HCT116 (cell line): ENCODE results near the gene KRT15. TPM values are rescaled to one million over a fixed set of nuclear protein-coding genes. Genes with fewer than 3 reads are reported as not detected.

Source experiments
- ATAC-seq: fragments of 200-7000 bp; cut with Tn5 transposase; 2 replicates; pipeline ENCODE4 v1.9.1; 2020; ENCODE audit warnings: mild to moderate bottlenecking, moderate library complexity
- BruUV-seq: library from RNA; stranded (reverse); fragments of 400-500 nt; replicated peaks from 2 replicates; lab custom pipeline; 2021; lab: Mats Ljungman, UMichigan
- CTCF ChIA-PET: fragments of 300-600 bp; sonication (Branson Sonifier 250); formaldehyde crosslinking; loops from one replicate; lab custom pipeline; 2021; ENCODE audit warnings: antibody characterized with exemption; lab: Charles Lee
- POLR2A ChIA-PET: fragments of 300-600, 350-600 bp; sonication (Branson Sonifier 250); formaldehyde crosslinking; loops from one replicate; lab custom pipeline; 2021; ENCODE audit warnings: antibody characterized with exemption; lab: Charles Lee
- RAD21 ChIA-PET, 2 experiments: fragments of 300-600 bp; sonication (Branson Sonifier 250); formaldehyde crosslinking; loops; one replicate each; lab custom pipeline; 2023; ENCODE audit warnings: low total read pairs in 2 of 2; ENCODE audit not compliant: uncharacterized antibody in 2 of 2, unreplicated experiment in 2 of 2, low non-redundant PET in 1 of 2; lab: Charles Lee
- DNase-seq: peaks from one replicate; pipeline ENCODE4 v3.0.0-alpha.2; 2010; ENCODE audit warnings: low read depth, low spot score
- H2AFZ ChIP-seq: fragments of 200-600 bp; shearing (Covaris generic), sonication (generic); 2 replicates; pipeline ENCODE4 v1.6.1; 2017; ENCODE audit warnings: low read depth, mixed run types, mixed read lengths, antibody characterized with exemption, low read length; ENCODE audit not compliant: poor library complexity, severe bottlenecking
- H3K27ac ChIP-seq: 2 replicates; pipeline ENCODE4 v1.5.1; 2012; ENCODE audit warnings: low read depth, low read length
- H3K27me3 ChIP-seq: fragments of 200-600 bp; sonication (generic); 2 replicates; pipeline ENCODE4 v1.6.1; 2016; ENCODE audit warnings: mixed run types, low read length, mixed read lengths; ENCODE audit not compliant: insufficient read depth
- H3K36me3 ChIP-seq, 2 experiments: fragments of 200-500 bp in 1 of 2; fragments of 200-600 bp in 1 of 2; sonication (Bioruptor generic) in 1 of 2; sonication (generic) in 1 of 2; 2 replicates each; pipeline versions ENCODE4 v1.5.1 to v1.6.1; 2014 to 2016; ENCODE audit warnings: low read length in 2 of 2, inconsistent platforms in 1 of 2, mixed read lengths in 1 of 2, mixed run types in 1 of 2; ENCODE audit not compliant: insufficient read depth in 2 of 2, control insufficient read depth in 1 of 2
- H3K4me1 ChIP-seq, 2 experiments: fragments of 200-600 bp in 1 of 2; sonication (generic) in 1 of 2; 2 replicates each; pipeline versions ENCODE4 v1.5.1 to v1.6.1; 2012 to 2017; ENCODE audit warnings: low read length in 2 of 2, inconsistent platforms in 1 of 2, mild to moderate bottlenecking in 1 of 2, mixed read lengths in 1 of 2, mixed run types in 1 of 2, moderate library complexity in 1 of 2; ENCODE audit not compliant: insufficient read depth in 2 of 2, control insufficient read depth in 1 of 2
- H3K4me2 ChIP-seq: fragments of 200-600 bp; sonication (generic); 2 replicates; pipeline ENCODE4 v1.6.1; 2017; ENCODE audit warnings: mixed run types, low read length, mixed read lengths
- H3K4me3 ChIP-seq, 2 experiments: fragments of 200-600 bp in 1 of 2; sonication (generic) in 1 of 2; replicated peaks in 1 of 2; 2 replicates each; pipeline ENCODE4 v1.5.1; 2011 to 2016; ENCODE audit warnings: low read length in 2 of 2, control low read depth in 1 of 2, low read depth in 1 of 2, mild to moderate bottlenecking in 1 of 2, mixed read lengths in 1 of 2, mixed run types in 1 of 2
- H3K79me2 ChIP-seq: fragments of 200-600 bp; sonication (generic); 2 replicates; pipeline ENCODE4 v1.6.1; 2017; ENCODE audit warnings: mild to moderate bottlenecking, mixed run types, low read length, moderate library complexity, mixed read lengths; ENCODE audit not compliant: insufficient read depth
- H3K9ac ChIP-seq: fragments of 200-600 bp; sonication (generic); 2 replicates; pipeline ENCODE4 v1.6.1; 2016; ENCODE audit warnings: low read length, mixed read lengths
- H3K9me2 ChIP-seq: fragments of 200-600 bp; sonication (generic), shearing (Covaris generic); 2 replicates; pipeline ENCODE4 v1.6.1; 2017; ENCODE audit warnings: mixed run types, mild to moderate bottlenecking, moderate library complexity; ENCODE audit not compliant: insufficient read depth
- H3K9me3 ChIP-seq, 2 experiments: fragments of 200-500 bp in 1 of 2; fragments of 200-600 bp in 1 of 2; sonication (Bioruptor generic) in 1 of 2; sonication (generic) in 1 of 2; 2 replicates each; pipeline ENCODE4 v1.6.1; 2014 to 2017; ENCODE audit warnings: low read length in 2 of 2, mixed read lengths in 2 of 2, inconsistent platforms in 1 of 2, low read depth in 1 of 2, mild to moderate bottlenecking in 1 of 2, mixed run types in 1 of 2, moderate library complexity in 1 of 2; ENCODE audit not compliant: control insufficient read depth in 1 of 2, insufficient read depth in 1 of 2
- H4K20me1 ChIP-seq: fragments of 200-600 bp; sonication (generic), shearing (Covaris generic); 2 replicates; pipeline ENCODE4 v1.6.1; 2017; ENCODE audit warnings: mixed run types, mild to moderate bottlenecking, moderate library complexity; ENCODE audit not compliant: insufficient read depth
- CBX3 ChIP-seq: IDR thresholded peaks from 2 replicates; pipeline ENCODE4 v1.6.1; 2012; ENCODE audit warnings: low read depth
- CEBPB ChIP-seq: IDR thresholded peaks from 2 replicates; pipeline ENCODE4 v1.6.1; 2012; ENCODE audit warnings: low read depth
- EGR1 ChIP-seq: IDR thresholded peaks from 2 replicates; pipeline ENCODE4 v1.6.1; 2012; ENCODE audit warnings: low read depth
- EZH2 ChIP-seq: fragments of 200-600 bp; sonication (generic); IDR thresholded peaks from 2 replicates; pipeline ENCODE4 v1.6.1; 2017; ENCODE audit warnings: antibody characterized with exemption, mixed run types
- FOSL1 ChIP-seq: IDR thresholded peaks from 2 replicates; pipeline ENCODE4 v1.6.1; 2012; ENCODE audit warnings: low read depth
- JUND ChIP-seq: IDR thresholded peaks from 2 replicates; pipeline ENCODE4 v1.6.1; 2012
- POLR2A ChIP-seq: IDR thresholded peaks from 2 replicates; pipeline ENCODE4 v1.7.0; 2011; ENCODE audit warnings: borderline replicate concordance; ENCODE audit not compliant: insufficient read depth, insufficient read length; ENCODE audit errors: extremely low read depth
- RAD21 ChIP-seq: IDR thresholded peaks from 2 replicates; pipeline ENCODE4 v1.6.1; 2012; ENCODE audit warnings: low read depth, mild to moderate bottlenecking
- SP1 ChIP-seq: IDR thresholded peaks from 2 replicates; pipeline ENCODE4 v1.6.1; 2012; ENCODE audit warnings: low read depth
- TCF7L2 ChIP-seq: IDR thresholded peaks from 2 replicates; pipeline ENCODE4 v1.7.0; 2011; ENCODE audit warnings: borderline replicate concordance, inconsistent platforms; ENCODE audit not compliant: insufficient read depth, insufficient read length; ENCODE audit errors: extremely low read depth
- YY1 ChIP-seq: IDR thresholded peaks from 2 replicates; pipeline ENCODE4 v1.6.1; 2011; ENCODE audit warnings: low read length, low read depth, moderate library complexity, mild to moderate bottlenecking; ENCODE audit not compliant: insufficient replicate concordance; ENCODE audit errors: extremely low read depth
- ZFX ChIP-seq: fragments of 450-650 bp; IDR thresholded peaks from 2 replicates; pipeline ENCODE4 v1.6.1; 2017
- ZNF274 ChIP-seq: fragments of 200-500 bp; sonication (Bioruptor generic); IDR thresholded peaks from 2 replicates; pipeline ENCODE4 v1.6.1; 2014; ENCODE audit warnings: mild to moderate bottlenecking, low read depth, low read length, inconsistent platforms
- intact Hi-C: fragments of 100-400 bp; cut with micrococcal nuclease; formaldehyde crosslinking; loops from 2 replicates; pipeline ENCODE4 v1.10.0; 2022
- total RNA-seq: library from RNA; stranded (reverse); gene quantifications from one replicate; pipeline ENCODE4 v1.2.1, GENCODE V29; 2021; ENCODE audit not compliant: unreplicated experiment
- TF ChIP-seq, protein P1 (sequence below): IDR thresholded peaks from 2 replicates; pipeline ENCODE4 v1.6.1; 2012
- TF ChIP-seq, protein P2 (sequence below): IDR thresholded peaks from 2 replicates; pipeline ENCODE4 v1.6.1; 2011; ENCODE audit warnings: mild to moderate bottlenecking, low read length, moderate library complexity; ENCODE audit not compliant: insufficient replicate concordance; ENCODE audit errors: extremely low read depth
- TF ChIP-seq, protein P3 (sequence below): IDR thresholded peaks from 2 replicates; pipeline ENCODE4 v1.6.1; 2012
- TF ChIP-seq, protein P4 (sequence below), 3 experiments: fragments of 200-600 bp in 1 of 3; sonication (generic) in 1 of 3; IDR thresholded peaks in 2 of 3; conservative IDR thresholded peaks in 1 of 3; 2 replicates each; pipeline ENCODE4 v1.5.1; 2012 to 2017; ENCODE audit warnings: low read depth in 2 of 3, low read length in 2 of 3, antibody characterized with exemption in 1 of 3, borderline replicate concordance in 1 of 3, control low read depth in 1 of 3, mild to moderate bottlenecking in 1 of 3, mixed read lengths in 1 of 3, mixed run types in 1 of 3, moderate library complexity in 1 of 3; ENCODE audit not compliant: insufficient read depth in 1 of 3

The KRT15 gene
- total RNA-seq, 1 experiment from 2014 or later = 37.1 TPM

DNA sequence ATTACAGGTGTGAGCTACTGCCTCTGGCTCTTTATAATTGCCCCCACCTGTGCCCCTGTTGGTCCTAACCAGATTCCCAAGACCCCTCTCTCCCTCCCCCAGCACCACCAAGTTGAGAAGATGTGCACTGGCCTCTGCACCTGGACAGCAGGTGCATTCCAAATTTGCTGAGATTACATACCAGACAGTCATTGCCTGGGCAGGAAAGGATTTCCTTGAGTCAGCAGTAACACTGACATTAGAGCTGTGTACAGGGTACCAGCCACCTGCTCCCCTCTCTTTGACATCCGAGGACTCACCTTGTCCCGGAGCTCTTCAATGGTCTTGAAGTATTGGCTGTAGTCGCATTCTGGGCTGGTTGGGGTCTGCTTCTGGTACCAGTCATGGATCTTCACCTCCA is 659 bp downstream of the KRT15 start:
- Histone ChIP-seq H3K36me3 (0 out of 4 replicates have a peak, but pooled peaks cover 0 to 5% of the 10 kb centered on the region in 2 experiments), H2AFZ (no peak overlapping the region), H3K4me2 (no peak overlapping the region), H3K4me3 (no peak overlapping the region), H3K9me2 (no peaks in the 10 kb centered on the region), H3K79me2 (no peaks in the 10 kb centered on the region), H3K27me3 (no peaks in the 10 kb centered on the region), H4K20me1 (no peaks in the 10 kb centered on the region), H3K4me1 (peaks cover 42 to 61% of the 10 kb centered on the region in 2 experiments), H3K9ac (no peak overlapping the region), H3K27ac (no peak overlapping the region), H3K9me3 (no peaks in the 10 kb centered on the region)
- intact Hi-C loops = no loop called here
- ChIA-PET RAD21 (no interaction called here), CTCF (interaction anchor here (8.9 kb wide), 1 partner anchor 32 kb away, joined by 77 read pairs; no protein-coding TSS in a partner anchor), POLR2A (no interaction called here)
- ATAC-seq (no peak), DNase-seq (no peak)
- no peak for TF ChIP-seq CEBPB
- TF ChIP-seq, protein P1, sequence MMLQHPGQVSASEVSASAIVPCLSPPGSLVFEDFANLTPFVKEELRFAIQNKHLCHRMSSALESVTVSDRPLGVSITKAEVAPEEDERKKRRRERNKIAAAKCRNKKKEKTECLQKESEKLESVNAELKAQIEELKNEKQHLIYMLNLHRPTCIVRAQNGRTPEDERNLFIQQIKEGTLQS = no peak
- TF ChIP-seq, protein P2, sequence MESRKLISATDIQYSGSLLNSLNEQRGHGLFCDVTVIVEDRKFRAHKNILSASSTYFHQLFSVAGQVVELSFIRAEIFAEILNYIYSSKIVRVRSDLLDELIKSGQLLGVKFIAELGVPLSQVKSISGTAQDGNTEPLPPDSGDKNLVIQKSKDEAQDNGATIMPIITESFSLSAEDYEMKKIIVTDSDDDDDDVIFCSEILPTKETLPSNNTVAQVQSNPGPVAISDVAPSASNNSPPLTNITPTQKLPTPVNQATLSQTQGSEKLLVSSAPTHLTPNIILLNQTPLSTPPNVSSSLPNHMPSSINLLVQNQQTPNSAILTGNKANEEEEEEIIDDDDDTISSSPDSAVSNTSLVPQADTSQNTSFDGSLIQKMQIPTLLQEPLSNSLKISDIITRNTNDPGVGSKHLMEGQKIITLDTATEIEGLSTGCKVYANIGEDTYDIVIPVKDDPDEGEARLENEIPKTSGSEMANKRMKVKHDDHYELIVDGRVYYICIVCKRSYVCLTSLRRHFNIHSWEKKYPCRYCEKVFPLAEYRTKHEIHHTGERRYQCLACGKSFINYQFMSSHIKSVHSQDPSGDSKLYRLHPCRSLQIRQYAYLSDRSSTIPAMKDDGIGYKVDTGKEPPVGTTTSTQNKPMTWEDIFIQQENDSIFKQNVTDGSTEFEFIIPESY = no peak
- TF ChIP-seq POLR2A = no peak
- TF ChIP-seq JUND = no peak
- TF ChIP-seq YY1 = no peak
- no peak for TF ChIP-seq SP1
- no peak for TF ChIP-seq ZFX
- TF ChIP-seq CBX3 = no peak
- no peak for TF ChIP-seq TCF7L2
- TF ChIP-seq, protein P3, sequence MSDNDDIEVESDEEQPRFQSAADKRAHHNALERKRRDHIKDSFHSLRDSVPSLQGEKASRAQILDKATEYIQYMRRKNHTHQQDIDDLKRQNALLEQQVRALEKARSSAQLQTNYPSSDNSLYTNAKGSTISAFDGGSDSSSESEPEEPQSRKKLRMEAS = no peak
- TF ChIP-seq, protein P4, sequence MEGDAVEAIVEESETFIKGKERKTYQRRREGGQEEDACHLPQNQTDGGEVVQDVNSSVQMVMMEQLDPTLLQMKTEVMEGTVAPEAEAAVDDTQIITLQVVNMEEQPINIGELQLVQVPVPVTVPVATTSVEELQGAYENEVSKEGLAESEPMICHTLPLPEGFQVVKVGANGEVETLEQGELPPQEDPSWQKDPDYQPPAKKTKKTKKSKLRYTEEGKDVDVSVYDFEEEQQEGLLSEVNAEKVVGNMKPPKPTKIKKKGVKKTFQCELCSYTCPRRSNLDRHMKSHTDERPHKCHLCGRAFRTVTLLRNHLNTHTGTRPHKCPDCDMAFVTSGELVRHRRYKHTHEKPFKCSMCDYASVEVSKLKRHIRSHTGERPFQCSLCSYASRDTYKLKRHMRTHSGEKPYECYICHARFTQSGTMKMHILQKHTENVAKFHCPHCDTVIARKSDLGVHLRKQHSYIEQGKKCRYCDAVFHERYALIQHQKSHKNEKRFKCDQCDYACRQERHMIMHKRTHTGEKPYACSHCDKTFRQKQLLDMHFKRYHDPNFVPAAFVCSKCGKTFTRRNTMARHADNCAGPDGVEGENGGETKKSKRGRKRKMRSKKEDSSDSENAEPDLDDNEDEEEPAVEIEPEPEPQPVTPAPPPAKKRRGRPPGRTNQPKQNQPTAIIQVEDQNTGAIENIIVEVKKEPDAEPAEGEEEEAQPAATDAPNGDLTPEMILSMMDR (IDR thresholded peaks at IDR 0.05 in 2 of 3, conservative IDR thresholded peaks at IDR 0.05 in 1 of 3; ENCODE audit: borderline replicate concordance in 1 of 3, insufficient read depth in 1 of 3, low read depth in 2 of 3, low read length in 2 of 3) = no peak
- TF ChIP-seq FOSL1 = no peak
- no peak for TF ChIP-seq EZH2
- TF ChIP-seq ZNF274 = no peak
- no peak for TF ChIP-seq RAD21
- no peak for TF ChIP-seq EGR1
- BruUV-seq = no TSS peak
